ENCODE measurements around the gene FAM170B. TPM values are rescaled to one million over a fixed set of nuclear protein-coding genes. Genes with fewer than 3 reads are reported as not detected.

FAM170B gene
- total and polyA plus RNA-seq, 4 donors = 0.13 to 0.34 TPM; not detected in 2

GRCh38 chr10:49105076-49105475, 28.7 kb downstream of the FAM170B start:
- DNase-seq (no peak), ATAC-seq (ENCODE audit: insufficient read depth, low FRiP score) (no peak)
- 66 to 85% methylated on average over 4 of the region's 4 CpGs for WGBS, 2 donors
- Histone ChIP-seq H3K36me3 (ENCODE audit: control insufficient read depth in 4 of 4, insufficient read depth in 4 of 4, low read length in 4 of 4) (peaks cover 0 to 14% (median 4%) of the 10 kb centered on the region in 4 donors), H3K27ac (ENCODE audit: low read depth in 1 of 2, low read length in 1 of 2) (peak overlapping the region in 1 of 2 donors; percentile 11), H3K4me3 (no peak overlapping the region), H3K9me3 (ENCODE audit: control insufficient read depth in 4 of 4, insufficient read depth in 3 of 4, low read length in 3 of 4) (peaks cover 0 to 5% (median 0%) of the 10 kb centered on the region in 4 donors), H3K9ac (ENCODE audit: insufficient read depth in 1 of 2, low read length in 2 of 2) (no peak overlapping the region), H3K27me3 (ENCODE audit: control insufficient read depth in 3 of 3, insufficient read depth in 3 of 3, low read length in 2 of 3) (no peaks in the 10 kb centered on the region), H3K4me1 (ENCODE audit: control insufficient read depth in 5 of 5, insufficient read depth in 5 of 5, low read length in 5 of 5) (peaks cover 5 to 42% (median 18%) of the 10 kb centered on the region in 5 donors)
- TF ChIP-seq CTCF (IDR thresholded peaks at IDR 0.05; ENCODE audit: control extremely low read depth, extremely low read depth) = no peak

DNA sequence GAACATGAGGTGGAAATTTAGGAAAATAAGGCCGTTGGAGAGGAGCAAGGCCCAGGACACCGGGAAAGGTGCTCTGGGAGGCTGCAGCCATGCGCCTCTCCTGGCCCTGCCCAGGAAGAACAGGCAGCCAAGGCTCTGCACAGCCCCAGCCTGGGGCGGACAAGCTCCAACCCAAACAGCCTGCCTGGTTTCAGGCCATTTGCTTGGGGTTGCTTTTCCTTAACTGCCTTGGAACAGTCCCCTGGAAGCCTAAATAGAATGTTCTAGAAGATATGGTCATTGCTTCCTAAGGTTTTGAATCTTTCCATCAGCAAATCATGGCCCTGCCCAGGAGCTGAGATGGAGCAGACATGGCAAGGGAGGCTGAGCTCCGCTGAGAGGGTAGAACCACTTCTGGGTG, 29.5 kb downstream of the FAM170B start:
- ATAC-seq (ENCODE audit: insufficient read depth, low FRiP score) = no peak
- Histone ChIP-seq H3K27ac (ENCODE audit: low read depth in 1 of 2, low read length in 1 of 2) (no peak overlapping the region), H3K9ac (ENCODE audit: insufficient read depth in 1 of 2, low read length in 2 of 2) (no peak overlapping the region), H3K4me3 (no peak overlapping the region), H3K36me3 (ENCODE audit: control insufficient read depth in 4 of 4, insufficient read depth in 4 of 4, low read length in 4 of 4) (peaks cover 0 to 12% (median 4%) of the 10 kb centered on the region in 4 donors), H3K9me3 (ENCODE audit: control insufficient read depth in 4 of 4, insufficient read depth in 3 of 4, low read length in 3 of 4) (peaks cover 0 to 5% (median 0%) of the 10 kb centered on the region in 4 donors), H3K27me3 (ENCODE audit: control insufficient read depth in 3 of 3, insufficient read depth in 3 of 3, low read length in 2 of 3) (no peaks in the 10 kb centered on the region), H3K4me1 (ENCODE audit: control insufficient read depth in 5 of 5, insufficient read depth in 5 of 5, low read length in 5 of 5) (peaks cover 3 to 34% (median 15%) of the 10 kb centered on the region in 5 donors)
- no peak for TF ChIP-seq CTCF (IDR thresholded peaks at IDR 0.05; ENCODE audit: control extremely low read depth, extremely low read depth)
- DNase-seq = no peak
- WGBS, 2 donors = 82 to 89% methylated on average over 5 of the region's 5 CpGs

GRCh38 chr10:49103761-49104160, 30.1 kb downstream of the FAM170B start:
- no peak overlapping the region for H3K4me3 ChIP-seq
- DNase-seq = no peak
- no peak overlapping the region for H3K27ac ChIP-seq (ENCODE audit: low read depth in 1 of 2, low read length in 1 of 2)
- no peaks in the 10 kb centered on the region for H3K27me3 ChIP-seq (ENCODE audit: control insufficient read depth in 3 of 3, insufficient read depth in 3 of 3, low read length in 2 of 3)
- WGBS, 2 donors = 85 to 92% methylated on average over 4 of the region's 4 CpGs
- peaks cover 0 to 11% (median 4%) of the 10 kb centered on the region in 4 donors for H3K36me3 ChIP-seq (ENCODE audit: control insufficient read depth in 4 of 4, insufficient read depth in 4 of 4, low read length in 4 of 4)
- H3K4me1 ChIP-seq (ENCODE audit: control insufficient read depth in 5 of 5, insufficient read depth in 5 of 5, low read length in 5 of 5) = peaks cover 3 to 29% (median 13%) of the 10 kb centered on the region in 5 donors
- no peak overlapping the region for H3K9ac ChIP-seq (ENCODE audit: insufficient read depth in 1 of 2, low read length in 2 of 2)
- no peak for ATAC-seq (ENCODE audit: insufficient read depth, low FRiP score)
- peaks cover 0 to 5% (median 0%) of the 10 kb centered on the region in 4 donors for H3K9me3 ChIP-seq (ENCODE audit: control insufficient read depth in 4 of 4, insufficient read depth in 3 of 4, low read length in 3 of 4)
- no peak for TF ChIP-seq CTCF (IDR thresholded peaks at IDR 0.05; ENCODE audit: control extremely low read depth, extremely low read depth)

- Histone ChIP-seq H3K4me1 (ENCODE audit: control insufficient read depth in 5 of 5, insufficient read depth in 5 of 5, low read length in 5 of 5) (peaks cover 0 to 7% (median 0%) of the 10 kb centered on the region in 5 donors), H3K27ac (ENCODE audit: low read depth in 1 of 2, low read length in 1 of 2) (no peak overlapping the region), H3K27me3 (ENCODE audit: control insufficient read depth in 3 of 3, insufficient read depth in 3 of 3, low read length in 2 of 3) (no peaks in the 10 kb centered on the region), H3K4me3 (no peak overlapping the region), H3K9ac (ENCODE audit: insufficient read depth in 1 of 2, low read length in 2 of 2) (no peak overlapping the region), H3K9me3 (ENCODE audit: control insufficient read depth in 4 of 4, insufficient read depth in 3 of 4, low read length in 3 of 4) (no peaks in the 10 kb centered on the region), H3K36me3 (ENCODE audit: control insufficient read depth in 4 of 4, insufficient read depth in 4 of 4, low read length in 4 of 4) (peaks cover 0 to 6% (median 1%) of the 10 kb centered on the region in 4 donors)
- no peak for TF ChIP-seq CTCF (IDR thresholded peaks at IDR 0.05; ENCODE audit: control extremely low read depth, extremely low read depth)
- 82 to 86% methylated on average over 8 of the region's 8 CpGs for WGBS, 2 donors
- ATAC-seq (ENCODE audit: insufficient read depth, low FRiP score) (no peak), DNase-seq (no peak)
Measured at GRCh38 chr10:49099046-49099445, 34.8 kb downstream of the FAM170B start.

Measured in lung (tissue), 12 donors.